Esophagus muscularis mucosa (tissue), 4 donors: ENCODE data around the gene NRXN2.

Source experiments
- EP300 ChIP-seq: sonication (generic); formaldehyde crosslinking; IDR thresholded peaks from one replicate; pipeline ENCODE4 v1.6.1; 2017; ENCODE audit warnings: antibody characterized with exemption
- POLR2A ChIP-seq: fragments of 450-650 bp; IDR thresholded peaks from one replicate; pipeline ENCODE4 v1.6.1; 2017; ENCODE audit warnings: antibody characterized with exemption, moderate library complexity, mild to moderate bottlenecking, low read depth
- POLR2AphosphoS5 ChIP-seq, 2 donors: sonication (generic); formaldehyde crosslinking; IDR thresholded peaks; one replicate each; pipeline ENCODE4 v1.6.1; 2017; ENCODE audit warnings: antibody characterized with exemption in 2 of 2
- TF ChIP-seq, protein P1 (sequence below), 3 experiments: fragments of 200-600 bp in 2 of 3; fragments of 450-650 bp in 1 of 3; sonication (generic) in 2 of 3; IDR thresholded peaks; one replicate each; pipeline ENCODE4 v1.5.1; 2017 to 2019; ENCODE audit warnings: antibody characterized with exemption in 3 of 3, mild to moderate bottlenecking in 2 of 3, moderate library complexity in 1 of 3

DNA sequence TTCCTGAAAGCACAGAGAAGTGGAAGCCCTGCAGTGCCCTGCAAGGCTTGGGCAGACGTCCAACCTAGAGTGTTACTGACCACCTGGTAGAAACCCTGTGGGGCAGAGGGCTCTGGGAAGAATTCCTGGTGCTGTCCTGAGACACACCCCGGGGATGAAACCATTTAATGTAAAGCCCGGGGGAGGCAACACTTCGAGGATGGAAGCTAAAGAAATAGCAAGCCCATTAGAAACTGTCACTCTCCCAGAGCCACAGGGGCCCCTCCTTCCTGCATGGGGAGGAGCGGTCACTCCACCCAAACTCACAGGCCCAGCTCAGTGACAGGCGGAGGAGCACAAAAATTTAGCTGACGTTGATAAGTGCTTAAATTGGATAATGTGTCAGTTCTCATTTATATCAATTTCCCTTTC is 57.6 kb downstream of the NRXN2 start:
- TF ChIP-seq POLR2A (no peak), POLR2AphosphoS5 (IDR thresholded peaks at IDR 0.05) (no peak), EP300 (no peak)
- TF ChIP-seq, protein P1, sequence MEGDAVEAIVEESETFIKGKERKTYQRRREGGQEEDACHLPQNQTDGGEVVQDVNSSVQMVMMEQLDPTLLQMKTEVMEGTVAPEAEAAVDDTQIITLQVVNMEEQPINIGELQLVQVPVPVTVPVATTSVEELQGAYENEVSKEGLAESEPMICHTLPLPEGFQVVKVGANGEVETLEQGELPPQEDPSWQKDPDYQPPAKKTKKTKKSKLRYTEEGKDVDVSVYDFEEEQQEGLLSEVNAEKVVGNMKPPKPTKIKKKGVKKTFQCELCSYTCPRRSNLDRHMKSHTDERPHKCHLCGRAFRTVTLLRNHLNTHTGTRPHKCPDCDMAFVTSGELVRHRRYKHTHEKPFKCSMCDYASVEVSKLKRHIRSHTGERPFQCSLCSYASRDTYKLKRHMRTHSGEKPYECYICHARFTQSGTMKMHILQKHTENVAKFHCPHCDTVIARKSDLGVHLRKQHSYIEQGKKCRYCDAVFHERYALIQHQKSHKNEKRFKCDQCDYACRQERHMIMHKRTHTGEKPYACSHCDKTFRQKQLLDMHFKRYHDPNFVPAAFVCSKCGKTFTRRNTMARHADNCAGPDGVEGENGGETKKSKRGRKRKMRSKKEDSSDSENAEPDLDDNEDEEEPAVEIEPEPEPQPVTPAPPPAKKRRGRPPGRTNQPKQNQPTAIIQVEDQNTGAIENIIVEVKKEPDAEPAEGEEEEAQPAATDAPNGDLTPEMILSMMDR (IDR thresholded peaks at IDR 0.05): no peak
